IMR-90 (cell line): ENCODE results near the gene TELO2. TPM values are rescaled to one million over a fixed set of nuclear protein-coding genes. Genes with fewer than 3 reads are reported as not detected.

Experiments used
- ATAC-seq: fragments of 200-7000 bp; cut with Tn5 transposase; 2 replicates; pipeline ENCODE4 v1.9.1; 2020; ENCODE audit warnings: low read depth, mild to moderate bottlenecking, moderate library complexity
- BruUV-seq: library from RNA; stranded (reverse); fragments of 400-500 nt; replicated peaks from 2 replicates; lab custom pipeline; 2021; lab: Mats Ljungman, UMichigan
- CTCF ChIA-PET: fragments of 300-600 bp; formaldehyde crosslinking; extraction: SDS; loops from one replicate; lab custom pipeline; 2021; ENCODE audit warnings: antibody characterized with exemption; lab: Yijun Ruan, JAX
- POLR2A ChIA-PET: fragments of 300-600 bp; sonication (Branson Sonifier 250); formaldehyde crosslinking; loops from one replicate; lab custom pipeline; 2022; ENCODE audit warnings: antibody characterized with exemption; ENCODE audit not compliant: unreplicated experiment; lab: Charles Lee
- DNase-seq: peaks from one replicate; pipeline ENCODE4 v3.0.0; 2013
- H2AFZ ChIP-seq: replicated peaks from 2 replicates; pipeline ENCODE3; 2013; ENCODE audit warnings: low read length, mild to moderate bottlenecking; ENCODE audit not compliant: poor library complexity
- H2AK5ac ChIP-seq: 2 replicates; pipeline ENCODE4 v1.6.1; 2013; ENCODE audit warnings: low read depth, low read length, inconsistent platforms
- H2AK9ac ChIP-seq: replicated peaks from 2 replicates; pipeline ENCODE3; 2013; ENCODE audit warnings: mild to moderate bottlenecking, low read depth, low read length, moderate library complexity; ENCODE audit not compliant: poor library complexity
- H2BK120ac ChIP-seq: 2 replicates; pipeline ENCODE4 v1.6.1; 2013; ENCODE audit warnings: low read depth, low read length, inconsistent platforms
- H2BK15ac ChIP-seq: 3 replicates; pipeline ENCODE4 v1.6.1; 2013; ENCODE audit warnings: low read depth, low read length, inconsistent platforms
- H2BK20ac ChIP-seq: 2 replicates; pipeline ENCODE4 v1.6.1; 2013; ENCODE audit warnings: low read depth, mild to moderate bottlenecking, inconsistent platforms, low read length, moderate library complexity
- H2BK5ac ChIP-seq: 2 replicates; pipeline ENCODE4 v1.6.1; 2013; ENCODE audit warnings: mild to moderate bottlenecking, low read depth, low read length, inconsistent platforms; ENCODE audit not compliant: poor library complexity, severe bottlenecking
- H3K14ac ChIP-seq: replicated peaks from 2 replicates; pipeline ENCODE4 v1.6.1; 2013; ENCODE audit warnings: low read depth, low read length, inconsistent platforms
- H3K18ac ChIP-seq: 2 replicates; pipeline ENCODE4 v1.6.1; 2013; ENCODE audit warnings: low read depth, low read length, control low read depth
- H3K23ac ChIP-seq: 2 replicates; pipeline ENCODE4 v1.6.1; 2013; ENCODE audit warnings: low read depth, low read length, inconsistent platforms
- H3K27ac ChIP-seq: 2 replicates; pipeline ENCODE4 v1.5.1; 2013; ENCODE audit warnings: mild to moderate bottlenecking, control low read depth, low read length; ENCODE audit not compliant: insufficient read depth
- H3K27me3 ChIP-seq: 2 replicates; pipeline ENCODE4 v1.6.1; 2013; ENCODE audit warnings: low read length; ENCODE audit not compliant: control insufficient read depth, insufficient read depth
- H3K36me3 ChIP-seq: 2 replicates; pipeline ENCODE4 v1.6.1; 2013; ENCODE audit warnings: low read length, mixed read lengths; ENCODE audit not compliant: control insufficient read depth, insufficient read depth
- H3K4ac ChIP-seq: 2 replicates; pipeline ENCODE4 v1.6.1; 2013; ENCODE audit warnings: low read depth, low read length, inconsistent platforms
- H3K4me1 ChIP-seq: 2 replicates; pipeline ENCODE4 v1.6.1; 2013; ENCODE audit warnings: low read length, mixed read lengths; ENCODE audit not compliant: control insufficient read depth, insufficient read depth
- H3K4me2 ChIP-seq: 2 replicates; pipeline ENCODE4 v1.6.1; 2013; ENCODE audit warnings: low read depth, mild to moderate bottlenecking, control low read depth, low read length, moderate library complexity
- H3K4me3 ChIP-seq: 2 replicates; pipeline ENCODE4 v1.5.1; 2013; ENCODE audit warnings: low read depth, mild to moderate bottlenecking, control low read depth, low read length, moderate library complexity; ENCODE audit not compliant: insufficient read depth
- H3K56ac ChIP-seq: 2 replicates; pipeline ENCODE4 v1.6.1; 2013; ENCODE audit warnings: low read length, inconsistent platforms; ENCODE audit not compliant: insufficient read depth; ENCODE audit errors: extremely low read depth
- H3K79me1 ChIP-seq, 2 experiments: 2 replicates each; pipeline ENCODE4 v1.6.1; 2013; ENCODE audit warnings: low read length in 2 of 2, inconsistent platforms in 1 of 2, low read depth in 1 of 2
- H3K9ac ChIP-seq: 2 replicates; pipeline ENCODE4 v1.6.1; 2013; ENCODE audit warnings: low read depth, low read length, control low read depth
- H3K9me1 ChIP-seq: 2 replicates; pipeline ENCODE4 v1.6.1; 2013; ENCODE audit warnings: low read length, inconsistent platforms; ENCODE audit not compliant: insufficient read depth
- H3K9me3 ChIP-seq: 2 replicates; pipeline ENCODE4 v1.6.1; 2013; ENCODE audit warnings: low read length; ENCODE audit not compliant: control insufficient read depth, insufficient read depth
- H4K20me1 ChIP-seq: 2 replicates; pipeline ENCODE4 v1.6.1; 2013; ENCODE audit warnings: low read length, inconsistent platforms; ENCODE audit not compliant: insufficient read depth
- H4K5ac ChIP-seq: 2 replicates; pipeline ENCODE4 v1.6.1; 2013; ENCODE audit warnings: mild to moderate bottlenecking, low read depth, low read length, control low read depth
- H4K8ac ChIP-seq, 2 experiments: 2 replicates each; pipeline ENCODE4 v1.6.1; 2013; ENCODE audit warnings: low read depth in 2 of 2, low read length in 2 of 2, control low read depth in 1 of 2, inconsistent platforms in 1 of 2
- H4K91ac ChIP-seq: 2 replicates; pipeline ENCODE4 v1.6.1; 2013; ENCODE audit warnings: low read depth, low read length, inconsistent platforms; ENCODE audit not compliant: insufficient read depth
- CEBPB ChIP-seq: IDR thresholded peaks from 2 replicates; pipeline ENCODE4 v1.6.1; 2012; ENCODE audit warnings: low read depth, low read length, improper control_type of control experiment
- CHD1 ChIP-seq: IDR thresholded peaks from 2 replicates; pipeline ENCODE4 v1.6.1; 2012; ENCODE audit warnings: low read depth, low read length, improper control_type of control experiment
- CTCF ChIP-seq: conservative IDR thresholded peaks from 2 replicates; pipeline ENCODE4 v1.5.1; 2012; ENCODE audit warnings: mild to moderate bottlenecking, low read depth, low read length, improper control_type of control experiment
- MXI1 ChIP-seq: IDR thresholded peaks from 2 replicates; pipeline ENCODE4 v1.6.1; 2012; ENCODE audit warnings: low read depth, mild to moderate bottlenecking, low read length, moderate library complexity, borderline replicate concordance
- NFE2L2 ChIP-seq: fragments of 150-350 bp; IDR thresholded peaks from 2 replicates; pipeline ENCODE4 v1.6.1; 2016; ENCODE audit warnings: low read depth, mild to moderate bottlenecking, low read length
- POLR2A ChIP-seq: IDR thresholded peaks from 2 replicates; pipeline ENCODE4 v1.6.1; 2012; ENCODE audit warnings: mild to moderate bottlenecking, low read depth, low read length
- RCOR1 ChIP-seq: IDR thresholded peaks from 2 replicates; pipeline ENCODE4 v1.6.1; 2012; ENCODE audit warnings: mild to moderate bottlenecking, low read length, improper control_type of control experiment; ENCODE audit not compliant: insufficient replicate concordance
- SMC3 ChIP-seq: fragments of 150-350 bp; IDR thresholded peaks from 2 replicates; pipeline ENCODE4 v1.6.1; 2016; ENCODE audit warnings: low read depth, mild to moderate bottlenecking, antibody characterized with exemption, low read length, moderate library complexity
- WGBS, 2 experiments: methylation state at CpG; one replicate each; pipeline versions ENCODE4 v1.1.5 to v1.1.7; 2013; ENCODE audit warnings: missing lambda C conversion rate in 2 of 2; ENCODE audit not compliant: insufficient read length in 1 of 2; ENCODE audit errors: extremely low coverage in 2 of 2; 5-methylcytosine and 5-hydroxymethylcytosine counted together
- dilution Hi-C: fragments of 300-500 bp; cut with HindIII; formaldehyde crosslinking; loops from one replicate; pipeline ENCODE4 v1.14.3; 2018; ENCODE audit warnings: low sequenced_read_pairs; ENCODE audit not compliant: unreplicated experiment
- in situ Hi-C: fragments of 300-500 bp; cut with MboI; formaldehyde crosslinking; loops from 3 replicates; pipeline ENCODE4 v1.14.3; 2019; ENCODE audit warnings: low sequenced_read_pairs, inconsistent platforms, mixed read lengths
- intact Hi-C: fragments of 100-400 bp; cut with micrococcal nuclease; formaldehyde crosslinking; loops from 2 replicates; pipeline ENCODE4 v1.10.0; 2022
- polyA plus RNA-seq, 3 experiments: library from polyadenylated mRNA; depleted of rRNA; stranded (reverse); fragments of >200 nt; gene quantifications; 2 replicates each; pipeline ENCODE4 v1.2.3, GENCODE V29; 2012; ENCODE audit warnings: low replicate concordance in 1 of 3
- total RNA-seq: library from RNA; depleted of rRNA; stranded (reverse); fragments of >200 nt; gene quantifications from 2 replicates; pipeline ENCODE4 v1.2.3, GENCODE V29; 2012
- TF ChIP-seq, protein P1 (sequence below): fragments of 150-350 bp; IDR thresholded peaks from 2 replicates; pipeline ENCODE4 v1.6.1; 2017; ENCODE audit warnings: mild to moderate bottlenecking, antibody characterized with exemption, low read length, low read depth

Gene TELO2
- total and polyA plus RNA-seq, 2 of the 4 experiments (the other 2 are of a cell fraction): 6.6 to 26.6 TPM

- TF ChIP-seq CTCF: no peak
- no peak for TF ChIP-seq POLR2A
- TF ChIP-seq NFE2L2: no peak
Observed at GRCh38 chr16:1512774-1513173, 19.6 kb downstream of the TELO2 start (continued).

DNA sequence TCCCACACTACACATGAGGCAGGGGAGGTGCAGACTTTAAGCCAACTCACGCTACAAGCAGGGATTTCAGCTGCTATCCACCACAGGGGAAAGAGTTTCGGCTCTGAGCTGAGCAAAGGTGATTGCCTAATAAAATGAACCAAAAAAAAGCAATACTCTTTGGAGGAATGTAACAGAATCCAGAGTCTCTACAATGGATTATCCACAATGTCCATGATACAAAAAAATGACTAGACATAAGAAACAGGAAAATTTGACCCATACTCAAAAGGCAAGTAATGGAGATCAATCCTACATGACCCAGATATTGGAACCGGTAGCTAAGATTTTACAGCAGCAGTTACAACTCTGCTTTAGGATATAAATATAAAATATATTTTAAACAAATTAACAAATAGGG lies 21.3 kb downstream of the TELO2 start:
- Histone ChIP-seq H2BK15ac (no peak overlapping the region), H2AFZ (no peak overlapping the region), H3K9ac (no peak overlapping the region), H4K5ac (no peak overlapping the region), H3K4me2 (no peak overlapping the region), H3K4ac (no peak overlapping the region), H3K4me3 (no peak overlapping the region), H3K18ac (no peak overlapping the region), H2BK20ac (no peak overlapping the region), H2BK5ac (no peak overlapping the region), H4K8ac (no peak overlapping the region), H4K91ac (no peak overlapping the region), H2AK5ac (no peak overlapping the region), H3K27me3 (no peaks in the 10 kb centered on the region), H3K9me3 (peaks cover 4% of the 10 kb centered on the region), H3K14ac (no peak overlapping the region), H2BK120ac (no peak overlapping the region), H3K56ac (no peak overlapping the region), H3K27ac (no peak overlapping the region), H3K36me3 (peaks cover 21% of the 10 kb centered on the region), H3K79me1 (no peaks in the 10 kb centered on the region), H3K9me1 (no peaks in the 10 kb centered on the region), H3K23ac (no peak overlapping the region), H2AK9ac (no peak overlapping the region), H3K4me1 (no peaks in the 10 kb centered on the region), H4K20me1 (no peaks in the 10 kb centered on the region)
- ChIA-PET CTCF (no interaction called here), POLR2A (no interaction called here)
- DNase-seq: no peak
- TF ChIP-seq CEBPB (no peak), RCOR1 (no peak), MXI1 (no peak), SMC3 (no peak), CHD1 (no peak)
- TF ChIP-seq, protein P1, sequence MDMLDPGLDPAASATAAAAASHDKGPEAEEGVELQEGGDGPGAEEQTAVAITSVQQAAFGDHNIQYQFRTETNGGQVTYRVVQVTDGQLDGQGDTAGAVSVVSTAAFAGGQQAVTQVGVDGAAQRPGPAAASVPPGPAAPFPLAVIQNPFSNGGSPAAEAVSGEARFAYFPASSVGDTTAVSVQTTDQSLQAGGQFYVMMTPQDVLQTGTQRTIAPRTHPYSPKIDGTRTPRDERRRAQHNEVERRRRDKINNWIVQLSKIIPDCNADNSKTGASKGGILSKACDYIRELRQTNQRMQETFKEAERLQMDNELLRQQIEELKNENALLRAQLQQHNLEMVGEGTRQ: no peak
- intact Hi-C loops: no loop called here
- no peak for ATAC-seq
- dilution Hi-C loops: no loop called here
- in situ Hi-C loops: no loop called here
- BruUV-seq: no TSS peak
- no CpG with 5 or more reads among the region's 3 CpGs for WGBS, 2 experiments
